22Rv1 (cell line): ENCODE measurements around the gene OR2V1.
"Not testable (repeated sequence)": the region's sequence is repeated elsewhere in the genome, so short reads cannot be mapped to it uniquely, and the experiment has no call there.

Experiments
- CTCF ChIP-seq: fragments of 450-650 bp; IDR thresholded peaks from 2 replicates; pipeline ENCODE4 v1.5.1; 2017; ENCODE audit warnings: mild to moderate bottlenecking
- ZFX ChIP-seq: fragments of 450-650 bp; IDR thresholded peaks from 2 replicates; pipeline ENCODE4 v1.6.1; 2017; ENCODE audit warnings: antibody characterized with exemption, borderline replicate concordance

- not testable (repeated sequence) for TF ChIP-seq CTCF, ZFX
Measured at GRCh38 chr5:181101030-181101641, 29.8 kb downstream of the OR2V1 start.
